Forelimb muscle (tissue), 1 donor: ENCODE results near the gene NRP1. TPM values are rescaled to one million over a fixed set of nuclear protein-coding genes. Genes with fewer than 3 reads are reported as not detected.

Experiments
- DNase-seq: peaks from one replicate; pipeline ENCODE4 v3.0.0-alpha.2; 2013; ENCODE audit warnings: low read depth
- polyA plus RNA-seq: library from polyadenylated mRNA; unstranded; fragments of 120-200 nt; gene quantifications from one replicate; pipeline ENCODE4 v1.2.1, GENCODE V29; 2013; ENCODE audit not compliant: insufficient read length

Gene NRP1
- polyA plus RNA-seq, 1 donor, result 91.0 TPM

- DNase-seq, result no peak
Observed at GRCh38 chr10:33186150-33186549, 148.3 kb downstream of the NRP1 start.

- DNase-seq, result no peak
Observed at GRCh38 chr10:33183655-33184054, 150.8 kb downstream of the NRP1 start.

GRCh38 chr10:33180921-33181320 is 153.5 kb downstream of the NRP1 start:
- DNase-seq, result no peak

- no peak for DNase-seq
Observed at GRCh38 chr10:33180390-33180789, 154.1 kb downstream of the NRP1 start.

GRCh38 chr10:33179067-33179466 is 155.4 kb downstream of the NRP1 start:
- no peak for DNase-seq

GRCh38 chr10:33178026-33178755 is 156.3 kb downstream of the NRP1 start:
- no peak for DNase-seq

GRCh38 chr10:33176688-33177087 is 157.8 kb downstream of the NRP1 start:
- no peak for DNase-seq

GRCh38 chr10:33174674-33175434 is 159.6 kb downstream of the NRP1 start:
- DNase-seq, result no peak

GRCh38 chr10:33165911-33166310 is 168.6 kb downstream of the NRP1 start:
- no peak for DNase-seq

- no peak for DNase-seq
Observed at GRCh38 chr10:33164060-33164709, 170.3 kb downstream of the NRP1 start.

- DNase-seq, result no peak
Observed at GRCh38 chr10:33162248-33162575, 172.3 kb downstream of the NRP1 start.

- DNase-seq, result no peak
Observed at GRCh38 chr10:33161550-33162247, 172.8 kb downstream of the NRP1 start.

GRCh38 chr10:33160151-33160550 is 174.3 kb downstream of the NRP1 start:
- no peak for DNase-seq

GRCh38 chr10:33157103-33157502 is 177.4 kb downstream of the NRP1 start:
- no peak for DNase-seq

- no peak for DNase-seq
Observed at GRCh38 chr10:33155720-33156638, 178.5 kb downstream of the NRP1 start.

- DNase-seq, result no peak
Observed at GRCh38 chr10:33154590-33154989, 179.9 kb downstream of the NRP1 start.

GRCh38 chr10:33153968-33154327 is 180.5 kb downstream of the NRP1 start:
- no peak for DNase-seq

GRCh38 chr10:33153251-33153967 is 181.1 kb downstream of the NRP1 start:
- no peak for DNase-seq

- no peak for DNase-seq
Observed at GRCh38 chr10:33152750-33153149, 181.7 kb downstream of the NRP1 start.

GRCh38 chr10:33152146-33152545 is 182.3 kb downstream of the NRP1 start:
- DNase-seq, result no peak
